GM12891 (cell line): ENCODE data around the gene ANKRD27.
"Not testable (repeated sequence)": the region's sequence is repeated elsewhere in the genome, so short reads cannot be mapped to it uniquely, and the experiment has no call there.

Source experiments
- DNase-seq: peaks from one replicate; pipeline ENCODE4 v3.0.0; 2011; ENCODE audit warnings: low spot score; ENCODE audit not compliant: insufficient read length
- FAIRE-seq: peaks from 2 replicates; lab custom pipeline; 2011; peaks lifted over from hg19 to GRCh38; lab: Jason Lieb, UNC
- PAX5 ChIP-seq: IDR thresholded peaks from 2 replicates; pipeline ENCODE4 v1.6.1; 2011; ENCODE audit warnings: low read length, moderate library complexity, mild to moderate bottlenecking; ENCODE audit not compliant: insufficient read depth, severe bottlenecking
- POLR2A ChIP-seq: IDR thresholded peaks from 2 replicates; pipeline ENCODE4 v1.6.1; 2011; ENCODE audit warnings: low read depth, low read length, control low read depth
- POLR2AphosphoS5 ChIP-seq: IDR thresholded peaks from 2 replicates; pipeline ENCODE4 v1.6.1; 2011; ENCODE audit warnings: low read depth, low read length, control low read depth
- POU2F2 ChIP-seq: IDR thresholded peaks from 2 replicates; pipeline ENCODE4 v1.6.1; 2011; ENCODE audit warnings: low read depth, mild to moderate bottlenecking, control low read depth, low read length, moderate library complexity
- SPI1 ChIP-seq: IDR thresholded peaks from 2 replicates; pipeline ENCODE4 v1.6.1; 2011; ENCODE audit warnings: low read depth, low read length, control low read depth
- TAF1 ChIP-seq: IDR thresholded peaks from 2 replicates; pipeline ENCODE4 v1.6.1; 2011; ENCODE audit warnings: low read depth, low read length, control low read depth

Gene ANKRD27

DNA sequence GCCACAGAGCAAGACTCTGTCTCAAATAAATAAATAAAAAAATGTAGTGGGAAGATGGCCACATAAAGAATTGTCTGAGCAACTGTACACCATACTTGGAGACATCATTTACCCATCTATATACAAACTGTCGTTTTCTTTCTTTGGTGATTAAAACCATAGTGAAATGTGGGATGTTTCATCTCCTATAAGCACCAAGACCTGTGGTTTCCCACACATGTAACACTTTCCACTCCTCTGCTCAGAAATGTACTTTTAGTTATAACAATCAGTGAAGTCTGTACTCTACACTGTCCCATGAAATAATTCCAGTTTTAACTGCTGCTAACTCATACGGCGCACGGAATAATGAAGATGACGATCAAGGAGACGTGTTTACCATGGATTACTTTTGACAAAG is 75.7 kb downstream of the ANKRD27 start:
- TF ChIP-seq PAX5 (no peak), POLR2A (no peak), SPI1 (no peak), TAF1 (no peak), POU2F2 (no peak), POLR2AphosphoS5 (no peak)
- no peak for FAIRE-seq
- no peak for DNase-seq

GRCh38 chr19:32598022-32598421 is 77.0 kb downstream of the ANKRD27 start:
- FAIRE-seq = no peak
- DNase-seq = no peak
- TF ChIP-seq POU2F2 (no peak), PAX5 (no peak), POLR2A (no peak), TAF1 (no peak), POLR2AphosphoS5 (no peak), SPI1 (no peak)

- DNase-seq (no peak), FAIRE-seq (no peak)
- TF ChIP-seq POU2F2 (no peak), TAF1 (no peak), POLR2AphosphoS5 (no peak), POLR2A (no peak), SPI1 (no peak), PAX5 (no peak)
Observed at GRCh38 chr19:32595491-32595890, 79.5 kb downstream of the ANKRD27 start.

DNA sequence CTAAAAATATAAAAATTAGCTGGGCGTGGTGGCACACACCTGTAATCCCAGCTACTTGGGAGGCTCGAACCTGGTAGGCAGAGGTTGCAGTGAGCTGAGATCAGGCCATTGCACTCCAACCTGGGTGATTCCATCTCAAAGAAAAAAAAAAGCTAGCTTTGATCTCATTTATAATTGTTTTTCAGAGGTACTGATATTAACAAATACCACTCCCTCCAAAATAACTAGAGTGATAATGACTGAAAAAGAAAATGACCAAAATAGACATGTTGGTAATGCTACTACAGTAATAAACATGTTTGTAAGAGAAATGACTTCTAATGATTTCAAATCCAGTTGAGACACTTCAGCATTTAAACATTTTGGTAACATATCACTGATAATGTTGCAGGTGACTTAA is 81.0 kb downstream of the ANKRD27 start:
- DNase-seq (no peak), FAIRE-seq (no peak)
- TF ChIP-seq SPI1 (no peak), TAF1 (no peak), POU2F2 (no peak), PAX5 (no peak), POLR2A (no peak), POLR2AphosphoS5 (no peak)

DNA sequence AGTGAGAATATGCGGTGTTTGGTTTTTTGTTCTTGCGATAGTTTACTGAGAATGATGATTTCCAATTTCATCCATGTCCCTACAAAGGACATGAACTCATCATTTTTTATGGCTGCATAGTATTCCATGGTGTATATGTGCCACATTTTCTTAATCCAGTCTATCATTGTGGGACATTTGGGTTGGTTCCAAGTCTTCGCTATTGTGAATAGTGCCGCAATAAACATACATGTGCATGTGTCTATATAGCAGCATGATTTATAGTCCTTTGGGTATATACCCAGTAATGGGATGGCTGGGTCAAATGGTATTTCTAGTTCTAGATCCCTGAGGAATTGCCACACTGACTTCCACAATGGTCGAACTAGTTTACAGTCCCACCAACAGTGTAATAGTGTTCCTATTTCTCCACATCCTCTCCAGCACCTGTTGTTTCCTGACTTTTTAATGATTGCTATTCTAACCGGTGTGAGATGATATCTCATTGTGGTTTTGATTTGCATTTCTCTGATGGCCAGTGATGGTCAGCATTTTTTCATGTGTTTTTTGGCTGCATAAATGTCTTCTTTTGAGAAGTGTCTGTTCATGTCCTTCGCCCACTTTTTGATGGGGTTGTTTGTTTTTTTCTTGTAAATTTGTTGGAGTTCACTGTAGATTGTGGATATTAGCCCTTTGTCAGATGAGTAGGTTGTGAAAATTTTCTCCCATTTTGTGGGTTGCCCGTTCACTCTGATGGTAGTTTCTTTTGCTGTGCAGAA is 87.1 kb downstream of the ANKRD27 start:
- not testable (repeated sequence) for FAIRE-seq, DNase-seq

GRCh38 chr19:32581705-32582179 is 93.2 kb downstream of the ANKRD27 start:
- FAIRE-seq (no peak), DNase-seq (no peak)
- TF ChIP-seq PAX5 = no peak
- TF ChIP-seq TAF1 = no peak
- no peak for TF ChIP-seq SPI1
- no peak for TF ChIP-seq POU2F2
- TF ChIP-seq POLR2A = no peak
- no peak for TF ChIP-seq POLR2AphosphoS5

- FAIRE-seq = peak; percentile 89
- TF ChIP-seq POLR2A (peak; percentile 68), POLR2AphosphoS5 (peak; percentile 79), SPI1 (no peak), POU2F2 (no peak; the same call in 1 of the 2 replicates), TAF1 (peak; percentile 53; the same call in 1 of the 2 replicates), PAX5 (peak; percentile 80)
- DNase-seq = peak; percentile 97
Observed at GRCh38 chr19:32580901-32581704, 93.9 kb downstream of the ANKRD27 start, which contains the start of gene PDCD5. Gene PDCD5 (plus strand): TSS chr19:32581190. CDS start chr19:32581262, 72 bp downstream.

DNA sequence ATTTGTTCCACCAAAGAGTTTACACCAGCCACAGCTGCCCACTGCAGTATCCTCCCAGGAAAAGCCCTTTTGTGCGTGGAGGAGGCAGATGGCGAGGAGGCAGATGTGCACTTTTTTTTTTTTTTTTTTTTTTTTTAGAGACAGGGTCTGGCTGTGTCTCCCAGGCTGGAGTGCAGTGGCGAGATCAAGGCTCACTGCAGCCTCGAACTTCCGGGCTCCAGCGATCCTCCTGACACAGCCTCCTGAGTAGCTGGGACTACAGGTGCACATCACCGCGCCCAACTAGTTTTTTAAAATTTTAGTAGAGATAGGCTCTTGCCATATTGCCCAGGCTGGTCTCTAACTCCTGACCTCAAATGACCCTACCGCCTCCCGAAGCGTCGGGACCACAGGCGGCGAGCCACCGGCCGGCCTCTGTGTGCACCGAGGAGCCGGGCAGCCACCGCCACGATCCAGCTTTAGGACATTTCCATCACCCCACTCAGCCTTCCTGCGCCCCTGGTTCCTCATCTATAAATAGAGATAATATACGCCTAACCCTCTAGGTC is 94.6 kb downstream of the ANKRD27 start:
- no peak for TF ChIP-seq POLR2A
- TF ChIP-seq SPI1 = no peak
- no peak for TF ChIP-seq POU2F2
- no peak for TF ChIP-seq POLR2AphosphoS5
- TF ChIP-seq TAF1 = no peak
- no peak for TF ChIP-seq PAX5
- no peak for FAIRE-seq
- DNase-seq = no peak

GRCh38 chr19:32576790-32577189 is 98.2 kb downstream of the ANKRD27 start:
- FAIRE-seq (no peak), DNase-seq (no peak)
- TF ChIP-seq POLR2A (no peak), PAX5 (no peak), POLR2AphosphoS5 (no peak), TAF1 (no peak), POU2F2 (no peak), SPI1 (no peak)

GRCh38 chr19:32573492-32573794 is 101.5 kb downstream of the ANKRD27 start:
- no peak for FAIRE-seq
- TF ChIP-seq TAF1 (no peak), POLR2A (no peak), PAX5 (no peak), SPI1 (no peak), POLR2AphosphoS5 (no peak), POU2F2 (no peak)
- no peak for DNase-seq

GRCh38 chr19:32572700-32573491 is 102.1 kb downstream of the ANKRD27 start:
- not testable (repeated sequence) for DNase-seq, FAIRE-seq

GRCh38 chr19:32571471-32572075 is 103.4 kb downstream of the ANKRD27 start:
- not testable (repeated sequence) for DNase-seq, FAIRE-seq
